ENCODE measurements around the gene ZNF26.

The ZNF26 gene

DNA sequence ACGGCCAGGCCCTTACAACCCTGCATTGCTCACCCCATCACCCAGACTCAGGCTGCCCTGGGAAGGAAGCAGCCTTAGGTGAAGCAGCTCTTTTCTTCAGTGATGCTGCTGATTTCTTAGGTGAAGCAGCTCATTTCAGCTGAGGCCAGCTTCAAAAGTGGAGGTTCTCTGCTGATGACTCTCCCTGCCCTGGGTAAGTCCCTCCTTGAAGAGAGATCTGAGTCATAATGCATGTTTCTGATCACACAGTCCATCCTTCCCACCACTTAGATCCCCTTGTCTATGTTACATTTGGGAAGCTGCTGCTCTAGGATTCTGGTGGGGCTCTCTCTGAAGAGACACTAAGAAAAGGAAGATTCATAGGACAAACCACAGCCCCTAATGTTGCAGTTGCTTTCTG lies 77.4 kb downstream of the ZNF26 start:
- no peak for DNase-seq

DNA sequence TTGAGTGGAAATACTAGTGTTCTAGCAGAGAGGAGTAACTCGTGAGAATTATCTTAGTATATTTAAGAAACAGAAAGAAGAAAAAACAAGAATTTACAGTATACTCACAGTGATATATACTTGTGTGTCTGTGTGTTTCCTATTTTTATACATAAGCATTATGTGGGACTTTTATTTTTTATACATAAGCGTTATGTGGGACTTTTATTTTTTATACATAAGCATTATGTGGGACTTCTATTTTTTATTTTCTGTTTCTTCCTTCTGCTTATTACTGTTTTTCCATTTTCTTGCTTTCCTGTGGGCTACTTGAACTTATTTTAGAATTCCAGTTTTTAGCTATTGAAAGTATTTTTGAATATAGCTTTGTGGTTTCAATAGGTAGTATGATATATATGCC lies 87.7 kb downstream of the ZNF26 start:
- DNase-seq: no peak
